GM21723 (cell line): ENCODE results near the gene DGCR8.
"Not testable (repeated sequence)": the region's sequence is repeated elsewhere in the genome, so short reads cannot be mapped to it uniquely, and the experiment has no call there.

Source experiments
- ATAC-seq: cut with Tn5 transposase; IDR thresholded peaks from one replicate; pipeline ENCODE4 v1.9.1; 2021; ENCODE audit warnings: mild to moderate bottlenecking, moderate library complexity; ENCODE audit not compliant: unreplicated experiment

Gene DGCR8

DNA sequence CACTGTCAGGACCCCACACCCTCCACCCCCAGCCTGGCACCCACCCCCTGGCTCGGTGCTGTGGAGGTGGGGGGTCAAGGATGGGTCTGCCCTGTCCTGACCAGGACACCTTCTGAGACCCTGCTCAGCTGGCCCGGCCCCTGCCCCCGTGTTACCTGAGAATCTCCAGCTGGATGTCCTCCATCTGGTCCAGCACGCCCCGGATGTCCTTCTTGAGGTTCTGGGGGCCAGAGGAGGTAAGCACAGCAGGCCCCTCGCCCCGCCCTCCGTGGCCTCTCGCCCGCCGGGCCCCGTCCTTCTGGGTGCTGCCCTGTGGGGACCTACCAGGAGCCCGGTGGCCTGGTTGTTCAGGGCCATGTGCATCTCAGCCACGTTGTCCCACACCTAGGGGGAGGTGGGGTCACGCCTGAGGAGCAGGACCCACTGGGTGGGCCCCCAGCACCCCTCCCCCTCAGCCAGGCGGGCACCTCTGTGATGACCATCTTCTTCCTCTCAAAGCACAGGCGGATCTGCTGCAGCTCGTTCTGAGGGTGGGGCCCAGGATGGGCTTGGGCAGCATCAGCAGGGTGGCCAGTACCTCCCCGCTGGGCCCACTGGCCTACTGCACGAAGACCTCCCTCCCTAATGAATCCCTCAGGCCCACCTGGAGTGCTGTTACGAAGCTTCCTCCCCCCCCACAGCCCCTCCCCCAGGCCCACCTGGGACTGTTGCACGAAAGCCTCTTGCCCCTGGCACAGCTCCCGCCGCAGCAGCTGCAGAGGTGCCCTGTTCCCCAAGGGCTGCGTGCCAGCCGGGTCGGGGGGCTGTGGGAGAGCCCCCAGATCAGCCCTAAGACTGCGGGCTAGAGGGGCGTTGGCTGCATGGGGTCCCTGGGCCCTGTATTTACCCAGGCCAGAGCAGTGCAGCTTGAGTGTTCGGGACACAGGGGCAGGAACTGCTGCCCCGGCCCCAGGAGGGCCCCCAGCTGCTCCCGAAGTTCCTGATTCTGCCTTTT is 69.5 kb downstream of the DGCR8 start:
- ATAC-seq = no peak

DNA sequence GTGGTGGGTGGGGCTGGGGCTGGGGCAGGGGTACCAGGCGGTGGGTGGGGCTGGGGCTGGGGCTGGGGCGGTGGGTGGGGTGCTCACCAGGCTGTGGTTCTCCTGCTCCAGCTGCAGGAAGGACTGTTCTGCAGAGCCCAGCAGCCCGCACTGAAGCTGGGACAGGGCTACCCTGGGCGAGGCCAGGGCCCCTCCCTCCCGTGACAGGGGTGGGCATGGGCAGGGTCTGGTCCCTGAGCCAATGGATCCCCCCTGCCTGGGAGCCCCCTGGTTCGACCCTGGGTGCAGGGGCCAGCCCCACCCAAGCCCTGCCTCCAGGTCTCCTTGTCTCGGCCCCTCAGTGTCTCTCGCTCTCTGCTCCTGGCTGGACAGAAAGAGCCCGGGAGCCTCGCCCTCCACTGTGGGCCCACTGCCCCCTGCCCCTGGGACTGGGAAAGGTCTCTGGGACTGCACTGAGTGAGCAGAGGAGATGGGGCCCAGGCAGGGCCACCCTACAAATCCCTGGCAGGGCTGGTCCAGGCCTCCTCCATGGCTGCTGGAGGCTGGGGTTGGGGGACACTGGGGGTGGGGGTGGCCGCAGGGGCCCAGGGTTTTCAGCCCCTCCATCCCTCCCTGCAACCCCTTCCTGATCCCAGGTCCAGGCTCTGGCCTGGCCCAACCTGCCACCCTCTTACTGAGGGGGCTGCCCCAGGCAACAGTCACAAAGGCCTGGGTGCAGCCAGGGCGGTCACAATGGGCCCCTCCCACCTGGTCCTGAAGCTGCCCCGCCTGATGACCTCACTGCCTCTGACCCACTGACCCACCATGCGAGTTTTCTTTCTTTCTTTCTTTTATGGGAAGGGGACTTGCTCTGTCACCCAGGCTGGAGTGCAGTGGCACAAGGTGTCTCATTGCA is 70.6 kb downstream of the DGCR8 start, which contains the start of gene CCDC188:
Gene CCDC188, minus strand, starts transcription at position 675 of the 895 bp plus-strand sequence. Its CDS starts 69 bp downstream, at position 606.
- no peak for ATAC-seq

DNA sequence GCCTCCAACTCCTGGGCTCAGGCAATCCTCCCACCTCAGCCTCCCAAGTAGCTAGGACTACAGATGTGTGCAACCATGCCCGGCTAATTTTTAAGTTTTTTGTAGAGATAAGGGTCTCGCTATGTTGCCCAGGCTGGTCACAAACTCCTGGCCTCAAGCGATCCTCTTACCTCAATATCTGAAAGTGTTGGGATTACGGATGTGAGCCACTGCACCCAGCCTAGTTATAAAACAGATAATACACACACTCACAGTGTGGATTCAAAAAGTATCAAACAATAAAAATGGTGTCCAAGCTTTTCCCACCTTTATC is 71.2 kb downstream of the DGCR8 start:
- ATAC-seq = no peak

DNA sequence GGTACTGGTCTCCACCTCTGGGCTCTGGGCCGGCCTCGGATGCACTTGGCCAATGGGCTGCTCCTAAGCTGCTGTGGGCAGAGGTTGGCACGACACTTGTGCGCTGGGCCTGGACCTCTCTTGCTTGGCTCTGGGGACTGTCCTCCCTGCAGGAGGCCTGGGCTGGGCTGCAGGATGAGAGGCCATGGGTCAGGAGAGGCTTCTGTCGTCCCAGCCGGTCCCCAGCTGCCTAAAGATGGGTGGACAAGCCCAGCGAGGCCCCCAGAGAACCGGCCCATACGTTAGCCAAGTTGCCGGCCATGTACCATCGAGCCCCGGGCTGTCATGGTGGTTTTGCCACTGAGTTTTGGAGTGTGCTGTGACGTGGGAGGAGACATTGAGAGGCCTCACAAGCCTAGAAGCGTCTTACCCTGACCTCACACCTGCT is 72.4 kb downstream of the DGCR8 start:
- ATAC-seq = no peak

DNA sequence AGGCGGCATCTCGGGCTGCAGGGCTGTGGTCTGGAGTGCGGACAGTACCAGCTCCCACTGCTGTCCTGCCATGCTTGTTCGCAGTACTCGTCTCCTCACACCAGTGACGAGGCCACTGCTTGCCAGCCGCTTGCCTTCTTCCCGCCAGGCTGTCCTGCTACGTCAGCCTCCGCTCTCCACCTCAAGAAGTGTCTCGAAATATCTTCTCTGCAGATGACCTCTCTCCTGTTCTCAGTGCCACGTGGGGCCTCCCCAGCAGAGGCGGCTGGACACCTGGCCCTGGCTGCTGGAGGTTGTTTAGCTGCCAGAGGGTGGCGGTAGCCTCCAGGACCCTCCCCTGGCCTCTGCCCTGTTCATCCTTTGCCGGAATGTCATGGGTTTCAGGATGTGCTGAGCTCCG is 73.9 kb downstream of the DGCR8 start:
- ATAC-seq = no peak

DNA sequence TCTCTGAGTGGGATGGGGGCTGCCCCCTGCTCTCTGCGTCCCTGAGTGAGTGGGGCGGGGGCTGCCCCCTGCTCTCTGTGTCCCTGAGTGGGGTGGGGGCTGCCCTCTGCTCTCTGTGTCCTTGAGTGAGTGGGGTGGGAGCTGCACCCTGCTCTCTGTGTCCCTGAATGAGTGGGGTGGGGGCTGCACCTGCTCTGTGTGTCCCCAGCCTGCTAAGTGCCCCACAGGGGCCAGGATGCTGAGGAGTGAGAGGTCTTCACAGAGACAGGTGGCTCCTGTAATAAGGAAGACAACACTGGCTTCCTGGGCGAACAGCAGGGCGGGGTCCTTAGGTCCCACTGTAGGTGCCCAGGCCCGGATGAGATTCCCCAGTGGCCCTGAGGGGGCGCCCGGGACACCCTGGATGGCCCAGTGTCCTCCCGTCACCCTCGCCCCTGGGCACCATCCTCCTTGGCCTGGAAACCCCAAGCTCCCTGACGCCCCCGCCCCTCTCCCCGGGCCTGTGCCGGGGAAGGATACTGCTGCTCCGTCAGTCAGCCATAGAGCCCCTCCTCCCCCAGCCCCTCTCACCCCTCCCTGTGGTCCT is 74.7 kb downstream of the DGCR8 start:
- ATAC-seq = no peak

DNA sequence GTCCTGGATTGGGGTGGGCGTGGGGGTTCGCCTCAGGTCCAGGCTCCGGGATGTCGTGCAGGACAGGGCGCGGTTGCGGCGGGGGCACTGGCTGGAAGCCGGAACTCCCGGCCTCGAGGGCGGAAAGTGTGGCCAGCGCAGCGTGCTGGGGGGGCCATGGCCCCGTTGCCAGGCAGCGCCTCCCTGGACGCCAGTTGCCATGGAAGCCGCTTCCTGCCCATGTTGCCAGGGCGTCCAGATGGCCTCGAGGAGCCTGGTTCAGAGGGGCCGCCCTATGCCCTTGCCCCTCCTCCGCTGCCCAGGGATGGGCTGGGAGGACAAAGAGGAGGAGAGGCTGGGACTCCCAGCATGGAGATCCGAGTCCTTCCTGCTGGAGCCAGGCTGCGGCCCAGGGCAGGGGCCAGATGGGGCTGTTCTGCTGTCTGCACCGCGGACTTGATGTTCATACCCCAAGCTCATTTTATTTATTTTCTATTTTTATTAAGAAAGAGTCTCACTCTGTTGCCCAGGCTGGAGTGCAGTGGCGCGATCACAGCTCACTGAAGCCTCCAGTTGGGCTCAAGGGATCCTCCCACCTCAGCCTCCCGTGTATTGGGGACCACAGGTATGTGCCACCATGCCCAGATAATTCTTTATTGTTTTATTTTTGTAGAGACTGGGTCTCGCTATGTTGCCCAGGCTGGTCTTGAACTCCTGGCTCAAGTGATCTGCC is 75.4 kb downstream of the DGCR8 start:
- ATAC-seq = no peak

DNA sequence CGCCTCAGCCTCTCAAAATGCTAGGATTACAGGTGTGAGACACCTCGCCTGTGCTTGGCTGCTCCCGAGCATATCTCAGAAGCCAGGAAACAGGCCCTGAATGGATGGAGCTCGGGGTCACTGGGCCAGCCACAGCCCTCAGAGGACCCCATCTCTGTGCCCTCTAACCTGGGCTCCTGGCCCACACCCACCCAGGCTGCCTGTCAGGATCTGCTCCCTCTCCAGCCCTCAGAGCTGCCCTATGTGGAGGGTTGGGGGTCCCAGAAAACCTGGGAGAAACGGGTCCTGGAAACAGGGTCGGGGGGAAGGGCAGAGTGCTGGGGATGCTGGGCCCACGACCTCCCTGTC is 76.0 kb downstream of the DGCR8 start:
- ATAC-seq = no peak

DNA sequence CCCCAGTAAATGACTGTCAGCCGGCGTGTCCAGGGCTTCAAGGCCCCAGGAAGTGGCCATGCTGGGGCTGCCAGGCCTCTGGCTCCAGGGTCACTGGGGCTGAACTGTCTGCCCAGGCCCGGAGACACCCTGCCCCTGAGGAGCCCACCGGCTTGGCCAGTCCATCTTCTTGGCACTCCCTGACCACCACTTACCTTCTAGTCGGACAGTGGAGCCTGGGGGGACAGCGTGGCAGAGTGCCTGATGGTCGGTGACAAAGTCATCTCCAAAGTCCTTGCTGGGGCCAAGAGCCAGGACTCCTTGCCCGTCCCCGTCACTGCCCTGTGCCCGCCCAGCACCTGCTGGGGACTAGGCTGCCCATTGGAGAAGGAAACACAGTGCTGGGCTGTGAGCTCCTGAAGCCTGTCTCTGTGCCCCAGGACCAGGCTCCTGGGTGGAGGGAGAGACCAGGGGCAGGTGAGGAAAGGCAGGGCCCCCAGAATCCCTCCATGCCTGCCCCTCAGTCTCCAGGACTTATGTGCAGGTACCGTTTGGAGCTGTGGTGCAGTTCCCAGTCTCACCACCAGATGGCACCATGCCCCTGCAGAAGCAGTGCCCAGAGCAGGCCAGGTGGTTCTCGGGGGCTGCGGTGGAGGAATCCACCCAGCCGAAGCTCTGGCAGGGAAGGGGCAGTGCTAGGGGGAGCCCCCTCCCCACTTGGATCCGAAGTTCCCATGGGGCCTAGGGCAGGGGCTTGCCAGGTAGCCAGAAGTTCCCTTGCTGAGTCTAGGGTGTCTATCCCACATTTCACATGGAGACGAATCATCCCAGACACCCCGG is 76.8 kb downstream of the DGCR8 start:
- ATAC-seq = no peak

DNA sequence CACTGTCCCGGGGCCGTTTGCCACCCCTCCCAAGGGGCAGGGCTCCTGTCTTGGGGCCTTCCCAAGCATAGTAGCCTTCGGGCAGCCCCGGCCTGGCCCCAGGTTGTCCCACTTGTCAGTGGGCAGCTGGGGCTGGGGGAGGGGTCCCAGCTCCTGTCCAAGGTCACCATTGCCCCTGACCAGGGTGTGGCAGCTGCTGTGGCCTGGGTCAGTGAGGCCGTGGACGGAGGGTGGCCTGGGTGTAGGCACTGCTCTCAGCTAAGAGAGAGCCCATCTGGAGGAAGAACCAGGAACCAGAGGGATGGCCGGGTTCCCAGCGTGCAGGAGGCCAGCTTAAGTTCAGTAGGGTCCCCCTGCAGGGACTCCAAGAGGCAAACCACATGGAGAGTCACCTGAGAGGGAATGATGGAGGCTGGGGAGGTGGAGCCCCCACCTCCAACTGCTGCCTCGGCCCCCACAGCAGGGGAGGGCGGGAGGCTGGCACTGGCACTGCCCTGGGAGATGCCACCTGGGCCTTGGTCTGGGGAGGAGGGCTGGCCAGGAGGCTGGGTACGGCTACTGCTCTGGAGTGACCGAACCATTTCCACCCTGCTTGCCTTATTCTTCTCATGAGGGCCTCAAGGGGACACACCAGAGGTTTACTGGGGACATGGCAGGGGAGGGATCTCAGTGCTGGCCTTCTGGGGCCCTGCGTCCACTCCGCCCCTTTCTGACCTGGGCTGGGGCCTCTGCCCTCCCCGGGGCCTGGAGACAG is 77.6 kb downstream of the DGCR8 start:
- ATAC-seq = no peak

DNA sequence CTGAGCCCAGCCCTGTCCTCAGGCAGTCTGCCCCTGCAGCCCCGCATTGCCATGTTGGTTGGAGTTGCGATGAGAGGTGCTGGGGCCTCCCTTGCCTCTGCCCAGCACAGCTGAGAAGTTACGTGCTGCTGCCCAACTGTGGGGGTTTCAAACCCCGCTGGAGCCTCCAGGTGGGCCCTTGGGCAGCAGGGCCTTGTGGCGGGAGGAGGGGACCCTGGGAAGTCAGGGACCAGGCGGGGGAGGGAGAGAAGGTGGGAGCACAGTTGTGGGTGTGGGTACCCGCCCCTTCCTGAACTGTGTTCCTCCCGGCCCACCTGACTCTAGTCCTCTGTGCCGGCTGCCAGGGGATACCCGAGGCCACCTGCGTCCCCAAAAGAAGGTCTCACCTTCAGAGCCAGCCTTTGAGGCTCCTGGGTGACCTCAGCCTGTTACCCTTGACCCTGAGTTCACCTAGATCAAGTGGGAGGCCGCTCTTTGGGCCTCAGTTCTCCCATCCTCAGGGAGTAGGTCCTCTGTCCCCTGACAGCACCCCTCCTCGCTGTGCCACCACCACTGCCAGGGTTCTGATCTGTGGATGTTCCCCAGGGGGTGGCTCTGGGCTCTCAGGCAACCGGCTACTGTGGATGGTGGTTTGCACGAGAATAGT is 78.5 kb downstream of the DGCR8 start:
- no peak for ATAC-seq

DNA sequence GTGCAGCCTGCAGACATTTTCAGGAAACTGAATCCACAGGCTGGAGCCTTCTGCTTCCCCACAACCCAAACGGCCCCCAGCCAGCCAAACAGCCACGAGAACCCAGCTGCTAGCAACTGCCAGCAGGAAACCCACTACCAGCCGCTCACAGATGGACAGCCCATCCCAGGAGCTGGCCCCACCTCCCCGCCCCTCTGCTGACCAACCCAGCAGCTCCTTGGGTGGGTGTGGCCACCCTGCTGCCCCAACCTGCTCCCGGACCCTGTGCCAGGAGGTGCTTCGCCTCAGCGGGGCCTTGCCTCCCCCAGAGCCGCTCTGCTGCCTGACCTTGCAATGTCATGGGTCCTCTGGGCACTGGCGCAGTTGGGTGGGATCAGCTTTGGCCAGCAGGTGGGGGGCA is 79.0 kb downstream of the DGCR8 start:
- no peak for ATAC-seq

DNA sequence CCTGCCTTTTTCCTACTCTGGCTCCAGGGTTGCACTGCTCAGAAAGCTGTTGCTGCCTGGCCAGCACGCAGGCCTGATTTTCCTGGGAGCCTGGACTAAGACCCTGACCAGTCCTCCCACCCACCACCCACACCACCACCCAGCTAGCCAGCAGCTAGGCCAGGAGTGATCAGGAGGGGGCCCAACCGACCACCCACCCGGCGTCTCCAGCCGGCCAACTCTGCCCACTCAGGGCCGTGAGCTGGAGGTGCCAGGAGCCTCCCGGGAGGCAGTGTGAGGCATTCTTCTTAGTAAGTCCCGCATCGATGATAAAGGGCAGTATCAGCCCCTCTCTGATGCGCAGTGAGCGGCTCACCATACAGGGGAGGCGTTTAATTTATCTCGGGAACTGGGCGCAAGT is 79.5 kb downstream of the DGCR8 start:
- ATAC-seq = not testable (repeated sequence)

DNA sequence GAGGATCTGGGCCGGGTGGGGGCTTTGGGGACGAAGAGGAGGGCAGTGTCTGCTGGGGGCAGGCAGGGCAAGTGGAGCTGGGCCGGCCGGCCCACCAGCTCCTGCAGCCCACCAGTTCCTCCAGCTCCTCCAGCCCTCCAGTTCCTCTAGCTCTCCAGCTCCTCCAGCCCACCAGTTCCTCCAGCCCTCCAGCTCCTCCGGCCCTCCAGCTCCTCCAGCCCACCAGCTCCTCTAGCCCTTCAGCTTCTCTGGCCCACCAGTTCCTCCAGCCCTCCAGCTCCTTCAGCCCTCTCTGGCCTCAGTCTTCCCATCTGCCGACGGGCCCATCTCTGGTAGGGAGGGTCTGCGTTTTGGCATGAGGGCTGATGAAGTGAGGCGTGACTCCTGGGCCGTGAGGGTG is 80.0 kb downstream of the DGCR8 start:
- no peak for ATAC-seq
